Measurements from ENCODE around the gene FRMD4A.

GRCh38 chr10:13860886-13861285 is 469.8 kb downstream of the FRMD4A start:
- TF ChIP-seq TAF1 (IDR thresholded peaks at IDR 0.05; ENCODE audit: borderline replicate concordance, low read depth, low read length) = no peak
- TF ChIP-seq POLR2A (IDR thresholded peaks at IDR 0.05; ENCODE audit: low read depth, low read length) = no peak
- no peak for TF ChIP-seq POLR2AphosphoS5 (IDR thresholded peaks at IDR 0.05; ENCODE audit: low read depth, low read length)

All from GM12892 (cell line).